ENCODE measurements around the gene CALML5.

DNA sequence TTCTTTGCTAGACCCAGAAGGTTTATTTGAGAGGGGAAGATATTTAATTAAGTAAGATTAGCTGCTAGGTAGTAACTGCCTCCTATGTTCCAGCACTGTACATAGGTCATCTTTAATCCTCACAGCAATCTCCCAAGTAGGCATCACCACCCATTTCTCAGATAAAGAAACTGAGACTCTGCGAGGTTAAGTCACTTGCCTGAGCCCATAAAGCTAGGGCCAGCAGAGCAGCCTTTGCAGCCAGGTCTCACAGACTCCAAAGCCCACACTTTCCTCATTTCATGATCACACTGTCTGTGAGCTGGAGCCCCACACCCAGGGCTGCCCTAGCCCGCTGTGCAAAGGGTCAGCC, 46.0 kb upstream of the CALML5 start:
- TF ChIP-seq CTCF (IDR thresholded peaks at IDR 0.05) (no peak), POLR2A (IDR thresholded peaks at IDR 0.05) (no peak)

Measured in thyroid gland (tissue), 4 donors.